Stimulated activated CD4-positive, alpha-beta T cell treated with anti-CD3 and anti-CD28 coated beads, Interleukin-4, amount 100 ng/mL, for 24 hours (primary cell): Measurements from ENCODE around the gene DHX9.

Experiments used
- DNase-seq: peaks from one replicate; pipeline ENCODE4 v3.0.0-alpha.2; 2020

Gene DHX9

GRCh38 chr1:182839209-182840066, at the start of gene DHX9:
DHX9 (plus strand) TSS chr1:182839347; CDS start chr1:182842567, 3,220 bp downstream.
- DNase-seq: peak; percentile 95

GRCh38 chr1:182791281-182792179, 47.6 kb upstream of the DHX9 start:
- no peak for DNase-seq

GRCh38 chr1:182794091-182794490, 45.1 kb upstream of the DHX9 start:
- DNase-seq: no peak

- DNase-seq: no peak
Measured at GRCh38 chr1:182794676-182795201, 44.4 kb upstream of the DHX9 start.

GRCh38 chr1:182795563-182796228, 43.5 kb upstream of the DHX9 start:
- no peak for DNase-seq

- DNase-seq: no peak
Measured at GRCh38 chr1:182802006-182802803, 36.9 kb upstream of the DHX9 start.

- no peak for DNase-seq
Measured at GRCh38 chr1:182803846-182804245, 35.3 kb upstream of the DHX9 start.

- no peak for DNase-seq
Measured at GRCh38 chr1:182806015-182806678, 33.0 kb upstream of the DHX9 start.

GRCh38 chr1:182807907-182808306, 31.2 kb upstream of the DHX9 start:
- no peak for DNase-seq

GRCh38 chr1:182809414-182809957, 29.7 kb upstream of the DHX9 start:
- DNase-seq: no peak

GRCh38 chr1:182811975-182812722, 27.0 kb upstream of the DHX9 start:
- no peak for DNase-seq

- no peak for DNase-seq
Measured at GRCh38 chr1:182816863-182817262, 22.3 kb upstream of the DHX9 start.

GRCh38 chr1:182817802-182818201, 21.3 kb upstream of the DHX9 start:
- DNase-seq: no peak

- DNase-seq: no peak
Measured at GRCh38 chr1:182823220-182823619, 15.9 kb upstream of the DHX9 start.

- no peak for DNase-seq
Measured at GRCh38 chr1:182826892-182827291, 12.3 kb upstream of the DHX9 start.

GRCh38 chr1:182829285-182829932, 9.7 kb upstream of the DHX9 start:
- DNase-seq: no peak

GRCh38 chr1:182833271-182833670, 5.9 kb upstream of the DHX9 start:
- no peak for DNase-seq

- DNase-seq: no peak
Measured at GRCh38 chr1:182834326-182834725, 4.8 kb upstream of the DHX9 start.

GRCh38 chr1:182835806-182836205, 3.3 kb upstream of the DHX9 start:
- no peak for DNase-seq
